GM12872 (cell line): ENCODE data around the gene LRCH1.

Experiments
- CTCF ChIP-seq: IDR thresholded peaks from 3 replicates; pipeline ENCODE4 v1.5.1; 2011; ENCODE audit warnings: low read depth, mild to moderate bottlenecking, low read length, moderate library complexity; ENCODE audit not compliant: insufficient read depth

Gene LRCH1

DNA sequence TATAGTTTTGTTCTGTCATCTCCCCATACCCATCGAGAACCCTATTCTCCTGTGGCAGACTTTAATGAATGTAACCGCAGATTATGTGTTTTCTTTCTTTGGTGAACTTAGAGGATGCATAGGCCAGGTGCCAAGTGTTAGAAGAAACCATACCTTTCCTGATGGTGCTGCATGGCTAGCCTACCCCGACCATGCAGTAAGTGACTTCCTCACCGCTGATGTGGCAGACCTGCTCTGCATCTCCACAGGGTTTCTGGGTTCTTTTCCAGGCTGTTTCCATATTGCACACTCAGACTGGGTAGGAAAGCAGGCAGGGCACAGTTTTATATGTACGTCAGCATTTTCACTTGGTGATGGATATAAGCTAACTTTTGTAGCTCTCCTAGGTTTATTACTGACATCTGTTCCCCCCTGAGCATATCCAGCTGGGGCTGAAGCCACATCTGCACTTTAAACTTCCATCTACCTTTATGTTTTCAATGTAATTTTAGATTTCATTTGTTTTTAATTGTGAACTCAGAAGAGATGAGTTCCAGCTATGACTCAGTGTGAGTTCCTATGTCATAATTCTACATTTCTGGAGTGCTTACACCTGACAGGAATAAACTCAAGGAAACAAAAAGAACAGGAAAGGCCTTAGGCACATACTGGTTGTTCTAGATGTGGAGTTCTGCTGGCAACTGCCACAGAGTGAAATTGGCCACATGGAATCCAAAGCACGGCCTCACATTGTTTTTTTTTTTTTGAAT is 42.3 kb downstream of the LRCH1 start:
- TF ChIP-seq CTCF = no peak

- TF ChIP-seq CTCF = no peak
These were observed 42.9 kb downstream of the LRCH1 start for GRCh38 chr13:46595885-46596275.

GRCh38 chr13:46596466-46596865 is 43.5 kb downstream of the LRCH1 start:
- TF ChIP-seq CTCF = no peak

DNA sequence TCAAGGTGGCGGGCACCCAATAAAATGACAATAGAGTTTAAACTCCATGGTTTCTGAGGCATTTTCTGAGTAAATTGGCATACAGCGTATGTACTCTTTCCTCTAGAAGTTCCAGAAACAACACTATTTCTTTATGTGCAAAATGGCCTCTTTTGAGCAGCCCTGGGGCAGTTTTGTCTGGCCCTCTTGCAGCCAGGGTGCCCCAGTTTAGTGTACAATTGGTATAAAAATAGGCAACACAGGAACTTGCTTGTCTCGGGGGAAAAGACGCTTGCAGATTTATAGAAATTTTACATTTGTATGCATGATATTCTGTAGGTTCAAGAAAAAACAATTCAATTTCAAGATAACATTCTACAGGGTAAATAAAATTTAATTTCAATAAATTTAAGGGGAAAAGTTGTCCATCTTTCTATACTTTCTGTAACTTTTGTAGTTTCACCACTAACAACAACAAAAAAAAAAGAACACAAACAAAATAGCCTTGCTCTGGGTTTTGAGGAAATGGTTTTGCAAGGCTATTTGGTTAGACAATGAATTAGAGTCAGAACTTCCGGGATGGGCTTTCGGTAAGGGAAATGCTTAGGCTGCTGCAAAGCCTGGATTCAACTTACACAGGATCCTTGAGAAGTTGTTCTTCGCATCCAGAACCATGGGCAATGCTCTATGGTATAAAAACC is 45.3 kb downstream of the LRCH1 start:
- TF ChIP-seq CTCF = no peak

- no peak for TF ChIP-seq CTCF
These were observed 45.8 kb downstream of the LRCH1 start for GRCh38 chr13:46598820-46599180.

- no peak for TF ChIP-seq CTCF
These were observed 48.0 kb downstream of the LRCH1 start for GRCh38 chr13:46600943-46601311.

DNA sequence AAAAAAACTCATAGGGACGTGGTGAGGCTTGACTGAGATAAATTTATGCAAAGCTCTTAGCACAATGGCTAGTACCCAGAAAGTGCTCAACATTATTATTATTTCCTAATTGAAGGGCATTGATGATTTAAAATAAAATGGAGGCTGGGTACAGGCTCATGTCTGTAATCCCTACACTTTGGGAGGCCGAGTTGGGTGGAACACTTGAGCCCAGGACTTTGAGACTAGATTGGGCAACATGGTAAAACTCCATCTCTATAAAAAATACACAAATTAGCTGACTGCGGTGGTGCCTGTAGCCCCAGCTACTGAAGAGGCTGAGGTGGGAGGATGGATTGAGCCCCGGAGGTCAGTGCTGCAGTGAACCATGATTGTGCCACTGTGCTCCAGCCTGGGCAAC is 49.6 kb downstream of the LRCH1 start:
- TF ChIP-seq CTCF = no peak
